A673 (cell line): Measurements from ENCODE around the gene LRRC66. TPM values are rescaled to one million over a fixed set of nuclear protein-coding genes. Genes with fewer than 3 reads are reported as not detected.

Experiments used
- BruUV-seq: library from RNA; stranded (reverse); fragments of 400-500 nt; replicated peaks from 2 replicates; lab custom pipeline; 2021; lab: Mats Ljungman, UMichigan
- CTCF ChIA-PET: fragments of 300-600 bp; sonication (Branson Sonifier 250); formaldehyde crosslinking; loops from one replicate; lab custom pipeline; 2022; ENCODE audit warnings: antibody characterized with exemption; lab: Charles Lee
- POLR2A ChIA-PET: fragments of 300-600 bp; sonication (Branson Sonifier 250); formaldehyde crosslinking; loops from one replicate; lab custom pipeline; 2022; ENCODE audit warnings: antibody characterized with exemption; ENCODE audit not compliant: low non-redundant PET; lab: Charles Lee
- DNase-seq: peaks from one replicate; pipeline ENCODE4 v3.0.0-alpha.2; 2015; ENCODE audit warnings: low spot score
- H3K27ac ChIP-seq: fragments of 200-600 bp; sonication (generic); 2 replicates; pipeline ENCODE4 v1.5.1; 2016; ENCODE audit warnings: mixed run types, low read depth, mild to moderate bottlenecking, mixed read lengths, antibody characterized with exemption, low read length; ENCODE audit not compliant: poor library complexity, severe bottlenecking
- H3K27me3 ChIP-seq: fragments of 200-600 bp; sonication (generic); replicated peaks from 2 replicates; pipeline ENCODE4 v1.6.1; 2017; ENCODE audit warnings: mixed run types, low read depth, mild to moderate bottlenecking, mixed read lengths, antibody characterized with exemption, low read length; ENCODE audit not compliant: insufficient read depth, poor library complexity
- H3K36me3 ChIP-seq: fragments of 200-600 bp; sonication (generic); 2 replicates; pipeline ENCODE4 v1.6.1; 2016; ENCODE audit warnings: mixed run types, mild to moderate bottlenecking, mixed read lengths, antibody characterized with exemption, low read length; ENCODE audit not compliant: insufficient read depth, poor library complexity, severe bottlenecking
- H3K4me1 ChIP-seq: fragments of 200-600 bp; sonication (generic); 2 replicates; pipeline ENCODE4 v1.6.1; 2017; ENCODE audit warnings: mixed run types, mild to moderate bottlenecking, mixed read lengths, antibody characterized with exemption, low read length; ENCODE audit not compliant: insufficient read depth, poor library complexity, severe bottlenecking
- H3K4me3 ChIP-seq: fragments of 200-600 bp; sonication (generic); 2 replicates; pipeline ENCODE4 v1.5.1; 2016; ENCODE audit warnings: low read depth, mixed run types, mild to moderate bottlenecking, mixed read lengths, low read length; ENCODE audit not compliant: poor library complexity, severe bottlenecking
- H3K9me3 ChIP-seq: fragments of 200-600 bp; sonication (generic); 2 replicates; pipeline ENCODE4 v1.6.1; 2016; ENCODE audit warnings: mixed run types, low read depth, mild to moderate bottlenecking, mixed read lengths, antibody characterized with exemption, low read length; ENCODE audit not compliant: poor library complexity, severe bottlenecking
- EZH2 ChIP-seq: fragments of 200-600 bp; sonication (generic); IDR thresholded peaks from 2 replicates; pipeline ENCODE4 v1.6.1; 2017; ENCODE audit warnings: borderline replicate concordance, low read depth, mild to moderate bottlenecking, mixed read lengths, antibody characterized with exemption, low read length; ENCODE audit not compliant: poor library complexity, severe bottlenecking
- intact Hi-C: fragments of 100-400 bp; cut with micrococcal nuclease; formaldehyde crosslinking; loops from one replicate; pipeline ENCODE4 v1.10.0; 2022; ENCODE audit not compliant: unreplicated experiment
- total RNA-seq: library from RNA; stranded (reverse); gene quantifications from 2 replicates; pipeline ENCODE4 v1.2.3, GENCODE V29; 2021
- TF ChIP-seq, protein P1 (sequence below): fragments of 300-800, 200-600 bp; sonication (generic); conservative IDR thresholded peaks from 2 replicates; pipeline ENCODE4 v1.5.1; 2017; ENCODE audit warnings: low read depth, mild to moderate bottlenecking, antibody characterized with exemption, low read length, moderate library complexity, mixed read lengths

Gene LRRC66
- total RNA-seq, 1 experiment from 2014 or later: not detected

DNA sequence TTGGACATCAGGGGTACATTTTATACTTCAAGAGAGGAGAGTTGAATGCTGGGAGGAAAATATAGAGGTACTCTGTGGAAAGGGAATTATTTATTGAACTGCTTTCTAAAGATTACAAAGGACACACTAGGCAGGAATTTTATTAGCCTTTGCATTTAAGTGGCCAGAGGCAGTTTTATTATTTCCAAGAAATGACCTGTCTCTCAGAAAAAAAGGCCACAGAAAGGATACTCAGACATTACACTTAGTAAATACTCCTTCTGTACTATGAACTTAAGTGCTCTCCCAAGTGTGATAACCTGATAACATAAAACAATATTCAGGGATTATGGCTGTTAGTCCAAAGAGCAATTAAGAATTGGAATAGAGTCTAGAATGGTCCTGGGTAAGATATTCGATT, 7.5 kb downstream of the LRRC66 start:
- BruUV-seq: no TSS peak
- no peaks in the 10 kb centered on the region for H3K4me1 ChIP-seq
- H3K27me3 ChIP-seq: no peaks in the 10 kb centered on the region
- H3K9me3 ChIP-seq: no peaks in the 10 kb centered on the region
- no peak for DNase-seq
- no peak overlapping the region for H3K4me3 ChIP-seq
- ChIA-PET POLR2A (no interaction called here), CTCF (no interaction called here)
- TF ChIP-seq EZH2: no peak
- TF ChIP-seq, protein P1, sequence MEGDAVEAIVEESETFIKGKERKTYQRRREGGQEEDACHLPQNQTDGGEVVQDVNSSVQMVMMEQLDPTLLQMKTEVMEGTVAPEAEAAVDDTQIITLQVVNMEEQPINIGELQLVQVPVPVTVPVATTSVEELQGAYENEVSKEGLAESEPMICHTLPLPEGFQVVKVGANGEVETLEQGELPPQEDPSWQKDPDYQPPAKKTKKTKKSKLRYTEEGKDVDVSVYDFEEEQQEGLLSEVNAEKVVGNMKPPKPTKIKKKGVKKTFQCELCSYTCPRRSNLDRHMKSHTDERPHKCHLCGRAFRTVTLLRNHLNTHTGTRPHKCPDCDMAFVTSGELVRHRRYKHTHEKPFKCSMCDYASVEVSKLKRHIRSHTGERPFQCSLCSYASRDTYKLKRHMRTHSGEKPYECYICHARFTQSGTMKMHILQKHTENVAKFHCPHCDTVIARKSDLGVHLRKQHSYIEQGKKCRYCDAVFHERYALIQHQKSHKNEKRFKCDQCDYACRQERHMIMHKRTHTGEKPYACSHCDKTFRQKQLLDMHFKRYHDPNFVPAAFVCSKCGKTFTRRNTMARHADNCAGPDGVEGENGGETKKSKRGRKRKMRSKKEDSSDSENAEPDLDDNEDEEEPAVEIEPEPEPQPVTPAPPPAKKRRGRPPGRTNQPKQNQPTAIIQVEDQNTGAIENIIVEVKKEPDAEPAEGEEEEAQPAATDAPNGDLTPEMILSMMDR: no peak
- no peak overlapping the region for H3K27ac ChIP-seq
- intact Hi-C loops: no loop called here
- H3K36me3 ChIP-seq: no peaks in the 10 kb centered on the region

DNA sequence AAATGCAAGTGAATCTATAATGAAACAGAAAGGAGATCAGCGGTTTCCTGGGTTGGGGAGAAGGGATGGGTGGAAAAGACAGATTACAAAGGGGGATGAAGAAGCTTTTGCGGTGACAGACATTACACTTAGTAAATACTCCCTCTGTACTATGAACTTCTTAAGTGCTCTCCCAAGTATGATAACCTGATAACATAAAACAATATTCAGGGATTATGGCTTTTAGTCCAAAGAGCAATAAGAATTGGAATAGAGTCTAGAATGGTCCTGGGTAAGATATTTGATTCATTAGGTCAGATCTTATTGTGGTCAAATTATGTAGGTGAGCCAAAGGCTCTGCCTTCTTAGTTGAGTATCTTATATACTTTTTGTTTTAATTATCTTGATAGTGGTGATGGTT, 9.2 kb downstream of the LRRC66 start:
- H3K9me3 ChIP-seq: no peaks in the 10 kb centered on the region
- no peak for TF ChIP-seq EZH2
- TF ChIP-seq, protein P1: no peak
- no peaks in the 10 kb centered on the region for H3K27me3 ChIP-seq
- no peak overlapping the region for H3K4me3 ChIP-seq
- intact Hi-C loops: no loop called here
- ChIA-PET CTCF (no interaction called here), POLR2A (no interaction called here)
- no peaks in the 10 kb centered on the region for H3K4me1 ChIP-seq
- DNase-seq: no peak
- H3K27ac ChIP-seq: no peak overlapping the region
- H3K36me3 ChIP-seq: no peaks in the 10 kb centered on the region
- BruUV-seq: no TSS peak

DNA sequence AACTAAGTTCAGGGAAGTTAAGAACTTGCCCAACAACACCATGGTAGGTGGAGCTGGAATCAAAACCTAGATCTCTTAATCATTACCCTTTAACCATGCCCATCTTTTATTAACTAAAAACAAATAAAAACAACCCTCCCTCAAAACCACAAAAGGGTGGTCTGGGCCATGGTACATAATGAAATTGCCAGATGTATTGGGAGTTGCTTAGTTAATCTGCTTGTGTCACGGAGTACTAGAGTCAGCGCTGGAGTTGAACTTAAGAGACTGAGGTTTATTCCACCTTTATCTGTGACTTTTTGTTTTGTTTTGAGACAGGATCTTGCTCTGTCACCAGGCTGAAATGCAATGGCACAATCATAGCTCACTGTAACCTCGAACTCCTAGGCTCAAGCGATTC, 13.3 kb downstream of the LRRC66 start:
- no peak for DNase-seq
- no peaks in the 10 kb centered on the region for H3K36me3 ChIP-seq
- ChIA-PET CTCF (no interaction called here), POLR2A (no interaction called here)
- H3K27me3 ChIP-seq: no peaks in the 10 kb centered on the region
- H3K4me3 ChIP-seq: no peak overlapping the region
- H3K9me3 ChIP-seq: no peaks in the 10 kb centered on the region
- intact Hi-C loops: no loop called here
- no peaks in the 10 kb centered on the region for H3K4me1 ChIP-seq
- no peak overlapping the region for H3K27ac ChIP-seq
- TF ChIP-seq, protein P1: no peak
- no peak for TF ChIP-seq EZH2
- BruUV-seq: no TSS peak
